ENCODE measurements around the gene TSPAN4.

GRCh38 chr11:825366-826226 is 17.1 kb upstream of the TSPAN4 start:
- TF ChIP-seq CTCF (conservative IDR thresholded peaks at IDR 0.05 in 1 of 2, IDR thresholded peaks at IDR 0.05 in 1 of 2; ENCODE audit: low read depth in 1 of 2, low read length in 2 of 2) (no peak), EZH2 (IDR thresholded peaks at IDR 0.05; ENCODE audit: low read length, missing control alignments) (no peak)

All from fibroblast of lung (primary cell).